B cell (primary cell): ENCODE measurements around the gene CTNNA2. TPM values are rescaled to one million over a fixed set of nuclear protein-coding genes. Genes with fewer than 3 reads are reported as not detected.

Experiments
- ATAC-seq: fragments of 200-7000 bp; cut with Tn5 transposase; one replicate; pipeline ENCODE4 v1.10.0; 2021; ENCODE audit warnings: low read depth, mild to moderate bottlenecking, moderate number of reproducible peaks, moderate library complexity
- CTCF ChIA-PET: fragments of 350-600 bp; sonication (Branson Sonifier 250); formaldehyde crosslinking; loops from one replicate; lab custom pipeline; 2021; ENCODE audit warnings: antibody characterized with exemption, inconsistent platforms; lab: Charles Lee
- POLR2A ChIA-PET: fragments of 350-600 bp; sonication (Branson Sonifier 250); formaldehyde crosslinking; loops from one replicate; lab custom pipeline; 2021; ENCODE audit warnings: antibody characterized with exemption; lab: Charles Lee
- DNase-seq: peaks from one replicate; pipeline ENCODE4 v3.0.0; 2013
- H2AFZ ChIP-seq: 2 replicates; pipeline ENCODE4 v1.6.1; 2012; ENCODE audit warnings: mild to moderate bottlenecking, low read depth, low read length; ENCODE audit not compliant: insufficient read depth, poor library complexity, severe bottlenecking
- H3K27ac ChIP-seq, 2 donors: 1 replicate in 1 of 2; 2 replicates in 1 of 2; pipeline ENCODE4 v1.5.1; 2012 to 2013; ENCODE audit warnings: low read length in 2 of 2, mild to moderate bottlenecking in 2 of 2, moderate library complexity in 1 of 2
- H3K27me3 ChIP-seq, 4 experiments: fragments of 200-600 bp in 1 of 4; sonication (generic) in 1 of 4; replicated peaks in 1 of 4; 1 replicate in 2 of 4; 2 replicates in 2 of 4; pipeline versions ENCODE4 v1.6.1 to v1.7.0; 2013 to 2016; ENCODE audit warnings: low read length in 3 of 4, mild to moderate bottlenecking in 2 of 4, mixed read lengths in 1 of 4, moderate library complexity in 1 of 4; ENCODE audit not compliant: insufficient read depth in 4 of 4, control insufficient read depth in 3 of 4; ENCODE audit errors: control extremely low read depth in 1 of 4
- H3K36me3 ChIP-seq, 2 experiments: replicated peaks in 1 of 2; 1 replicate in 1 of 2; 2 replicates in 1 of 2; pipeline versions ENCODE4 v1.6.1 to v1.7.1; 2013; ENCODE audit warnings: low read length in 1 of 2; ENCODE audit not compliant: insufficient read depth in 2 of 2, control insufficient read depth in 1 of 2; ENCODE audit errors: control extremely low read depth in 1 of 2, extremely low read depth in 1 of 2
- H3K4me1 ChIP-seq, 2 donors: fragments of 200-600 bp in 1 of 2; sonication (generic) in 1 of 2; 1 replicate in 1 of 2; 2 replicates in 1 of 2; pipeline versions ENCODE4 v1.5.1 to v1.6.1; 2013 to 2017; ENCODE audit warnings: low read length in 2 of 2; ENCODE audit not compliant: control insufficient read depth in 2 of 2, insufficient read depth in 2 of 2
- H3K4me2 ChIP-seq: replicated peaks from 2 replicates; pipeline ENCODE3; 2012; ENCODE audit warnings: mild to moderate bottlenecking, low read depth, low read length; ENCODE audit not compliant: poor library complexity, severe bottlenecking
- H3K4me3 ChIP-seq, 5 experiments: fragments of 200-600 bp in 1 of 5; sonication (generic) in 1 of 5; 1 replicate in 3 of 5; 2 replicates in 2 of 5; pipeline versions ENCODE4 v1.5.1 to v1.7.0; 2011 to 2016; ENCODE audit warnings: low read length in 4 of 5, mild to moderate bottlenecking in 4 of 5, low read depth in 2 of 5, control low read depth in 1 of 5, moderate library complexity in 1 of 5; ENCODE audit not compliant: insufficient read depth in 1 of 5; ENCODE audit errors: control extremely low read depth in 1 of 5, extremely low read depth in 1 of 5
- H3K79me2 ChIP-seq: fragments of 200-600 bp; sonication (generic); one replicate; pipeline ENCODE4 v1.6.0; 2016; ENCODE audit warnings: low read length; ENCODE audit not compliant: control insufficient read depth, insufficient read depth
- H3K9ac ChIP-seq: fragments of 200-600 bp; sonication (generic); 2 replicates; pipeline ENCODE4 v1.6.1; 2017; ENCODE audit warnings: mild to moderate bottlenecking, low read length, moderate library complexity
- H3K9me3 ChIP-seq, 3 donors: one replicate each; pipeline versions ENCODE4 v1.6.1 to v1.7.1; 2013; ENCODE audit warnings: low read length in 2 of 3; ENCODE audit not compliant: control insufficient read depth in 2 of 3, insufficient read depth in 1 of 3; ENCODE audit errors: control extremely low read depth in 1 of 3
- H4K20me1 ChIP-seq: 2 replicates; pipeline ENCODE4 v1.6.0; 2012; ENCODE audit warnings: mild to moderate bottlenecking, low read length; ENCODE audit not compliant: insufficient read depth, control insufficient read depth, poor library complexity, severe bottlenecking
- H3K27ac Mint-ChIP-seq: one replicate; pipeline ENCODE4 v1.8.0; 2021; ENCODE audit warnings: mixed read lengths
- H3K27me3 Mint-ChIP-seq: one replicate; pipeline ENCODE4 v1.8.0; 2021; ENCODE audit warnings: mixed read lengths
- H3K4me1 Mint-ChIP-seq: one replicate; pipeline ENCODE4 v1.8.0; 2021; ENCODE audit warnings: mixed read lengths
- H3K4me3 Mint-ChIP-seq: one replicate; pipeline ENCODE4 v1.8.0; 2021; ENCODE audit warnings: mixed read lengths
- H3K9me3 Mint-ChIP-seq: one replicate; pipeline ENCODE4 v1.8.0; 2022; ENCODE audit warnings: mixed read lengths; ENCODE audit not compliant: insufficient read depth
- CTCF ChIP-seq: fragments of 200-600 bp; IDR thresholded peaks from one replicate; pipeline ENCODE4 v1.8.0; 2022; ENCODE audit warnings: antibody characterized with exemption, mild to moderate bottlenecking
- EZH2 ChIP-seq: IDR thresholded peaks from 2 replicates; pipeline ENCODE4 v1.6.1; 2012; ENCODE audit warnings: borderline replicate concordance, low read depth, mild to moderate bottlenecking, moderate library complexity, low read length; ENCODE audit not compliant: insufficient read depth, poor library complexity, severe bottlenecking
- WGBS: methylation state at CpG from one replicate; pipeline ENCODE4 v1.1.5; 2013; ENCODE audit warnings: missing lambda C conversion rate; ENCODE audit not compliant: insufficient coverage; 5-methylcytosine and 5-hydroxymethylcytosine counted together
- intact Hi-C: fragments of 100-400 bp; cut with micrococcal nuclease; formaldehyde crosslinking; loops from one replicate; pipeline ENCODE4 v1.10.0; 2022
- polyA plus RNA-seq: library from polyadenylated mRNA; depleted of rRNA; stranded (reverse); fragments of >200 nt; gene quantifications from 2 replicates; pipeline ENCODE4 v1.2.3, GENCODE V29; 2012
- total RNA-seq, 2 donors: library from RNA; stranded (reverse); fragments of 120-200 nt in 1 of 2; gene quantifications; 1 replicate in 1 of 2; 2 replicates in 1 of 2; pipeline versions ENCODE4 v1.2.3 to v1.2.4, GENCODE V29; 2013 to 2022

CTNNA2 gene
- total and polyA plus RNA-seq, 2 donors (not counting 1 experiment from before 2014, with no cell fraction given) = not detected

DNA sequence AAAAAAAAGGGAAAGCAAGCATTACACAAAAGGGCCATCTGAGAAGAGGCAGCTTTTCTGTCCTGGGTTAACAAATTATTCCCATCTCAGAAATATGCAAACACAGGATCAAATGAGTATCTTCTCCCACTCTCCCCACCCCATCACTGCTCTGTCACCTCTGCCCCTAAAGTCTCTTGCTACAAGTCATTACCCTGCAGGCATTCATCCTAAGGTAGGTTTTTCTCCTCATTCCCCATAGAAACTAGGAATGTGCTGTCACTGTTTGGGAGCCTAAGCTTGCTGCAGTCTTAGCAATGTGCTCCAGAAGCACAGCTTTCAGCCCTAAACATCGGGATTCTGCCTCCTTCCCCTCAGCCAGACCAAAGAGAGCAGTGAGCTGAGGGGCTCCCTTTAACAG is 788.1 kb downstream of the CTNNA2 start:
- intact Hi-C loops = no loop called here
- DNase-seq (no peak), ATAC-seq (no peak)
- no peak overlapping the region for H3K27ac ChIP-seq
- H3K4me1 ChIP-seq = no peaks in the 10 kb centered on the region
- H3K27me3 ChIP-seq = peaks cover 0 to 38% (median 12%) of the 10 kb centered on the region in 4 experiments
- H3K4me1 Mint-ChIP-seq = no peaks in the 10 kb centered on the region
- H3K4me2 ChIP-seq = no peak overlapping the region
- no peaks in the 10 kb centered on the region for H3K9me3 Mint-ChIP-seq
- ChIA-PET POLR2A (no interaction called here), CTCF (no interaction called here)
- no CpG with 5 or more reads among the region's 1 CpG for WGBS
- no peaks in the 10 kb centered on the region for H3K36me3 ChIP-seq
- H4K20me1 ChIP-seq = no peaks in the 10 kb centered on the region
- TF ChIP-seq EZH2 (no peak), CTCF (no peak)
- no peaks in the 10 kb centered on the region for H3K79me2 ChIP-seq
- no peak overlapping the region for H3K9ac ChIP-seq
- no peak overlapping the region for H3K4me3 ChIP-seq
- H3K27ac Mint-ChIP-seq = no peak overlapping the region
- H3K4me3 Mint-ChIP-seq = no peak overlapping the region
- peaks cover 0 to 18% (median 0%) of the 10 kb centered on the region in 3 donors for H3K9me3 ChIP-seq
- no peak overlapping the region for H2AFZ ChIP-seq
- peaks cover 29% of the 10 kb centered on the region for H3K27me3 Mint-ChIP-seq

- intact Hi-C loops = no loop called here
- DNase-seq (no peak), ATAC-seq (no peak)
- no peak overlapping the region for H3K4me3 ChIP-seq
- H3K27me3 ChIP-seq = peaks cover 0 to 38% (median 12%) of the 10 kb centered on the region in 4 experiments
- TF ChIP-seq CTCF = no peak
- TF ChIP-seq EZH2 = no peak
- no peaks in the 10 kb centered on the region for H3K36me3 ChIP-seq
- ChIA-PET POLR2A (no interaction called here), CTCF (no interaction called here)
- no peak overlapping the region for H3K4me2 ChIP-seq
- no peak overlapping the region for H2AFZ ChIP-seq
- no peaks in the 10 kb centered on the region for H3K9me3 Mint-ChIP-seq
- no peaks in the 10 kb centered on the region for H4K20me1 ChIP-seq
- H3K9ac ChIP-seq = no peak overlapping the region
- H3K27me3 Mint-ChIP-seq = peaks cover 34% of the 10 kb centered on the region
- no peaks in the 10 kb centered on the region for H3K4me1 Mint-ChIP-seq
- no peaks in the 10 kb centered on the region for H3K4me1 ChIP-seq
- H3K79me2 ChIP-seq = no peaks in the 10 kb centered on the region
- no peak overlapping the region for H3K4me3 Mint-ChIP-seq
- no peak overlapping the region for H3K27ac ChIP-seq
- peaks cover 0 to 18% (median 0%) of the 10 kb centered on the region in 3 donors for H3K9me3 ChIP-seq
- 18% methylated on average over 11 of the region's 12 CpGs for WGBS
- H3K27ac Mint-ChIP-seq = no peak overlapping the region
These were observed 789.1 kb downstream of the CTNNA2 start for GRCh38 chr2:80302001-80302313.
